GM21515 (cell line): ENCODE measurements around the gene BAG1.

Source experiments
- ATAC-seq: cut with Tn5 transposase; IDR thresholded peaks from one replicate; pipeline ENCODE4 v1.9.1; 2021; ENCODE audit not compliant: unreplicated experiment

BAG1 gene

GRCh38 chr9:33277484-33277883 lies 13.0 kb upstream of the BAG1 start:
- no peak for ATAC-seq

GRCh38 chr9:33273972-33274328 lies 9.4 kb upstream of the BAG1 start:
- ATAC-seq = no peak

- ATAC-seq = no peak
Measured at GRCh38 chr9:33273266-33273971, 8.9 kb upstream of the BAG1 start.

- no peak for ATAC-seq
Measured at GRCh38 chr9:33272061-33272460, 7.6 kb upstream of the BAG1 start.

- no peak for ATAC-seq
Measured at GRCh38 chr9:33270146-33270545, 5.6 kb upstream of the BAG1 start.

- ATAC-seq = no peak
Measured at GRCh38 chr9:33267151-33267767, 2.8 kb upstream of the BAG1 start.

GRCh38 chr9:33265211-33265865 lies 830 bp upstream of the BAG1 start:
- no peak for ATAC-seq

- peak; percentile 27 for ATAC-seq
Measured at GRCh38 chr9:33264003-33264472, 470 bp downstream of the BAG1 start.

GRCh38 chr9:33263131-33264002 lies 1.1 kb downstream of the BAG1 start:
- ATAC-seq = no peak

GRCh38 chr9:33260372-33260771 lies 4.1 kb downstream of the BAG1 start:
- no peak for ATAC-seq

- ATAC-seq = no peak
Measured at GRCh38 chr9:33257276-33257675, 7.2 kb downstream of the BAG1 start.

- no peak for ATAC-seq
Measured at GRCh38 chr9:33256236-33256635, 8.3 kb downstream of the BAG1 start.

- ATAC-seq = no peak
Measured at GRCh38 chr9:33255471-33255870, 9.0 kb downstream of the BAG1 start.

GRCh38 chr9:33255014-33255413 lies 9.5 kb downstream of the BAG1 start:
- ATAC-seq = no peak

- ATAC-seq = no peak
Measured at GRCh38 chr9:33254211-33254610, 10.3 kb downstream of the BAG1 start.

- ATAC-seq = no peak
Measured at GRCh38 chr9:33250458-33250995, 14.0 kb downstream of the BAG1 start.

GRCh38 chr9:33249983-33250382 lies 14.5 kb downstream of the BAG1 start:
- no peak for ATAC-seq

GRCh38 chr9:33249087-33249658 lies 15.3 kb downstream of the BAG1 start:
- peak; percentile 48 for ATAC-seq

- ATAC-seq = peak; percentile 16
Measured at GRCh38 chr9:33248606-33249005, 15.9 kb downstream of the BAG1 start.

GRCh38 chr9:33246269-33246860 lies 18.1 kb downstream of the BAG1 start:
- no peak for ATAC-seq
